Activated T-cell treated with anti-CD3 and anti-CD28 coated beads for 48 hours (primary cell): Measurements from ENCODE around the gene FUT8.

Experiments used
- DNase-seq: peaks from one replicate; pipeline ENCODE4 v3.0.0-alpha.2; 2020; ENCODE audit warnings: low read depth

The FUT8 gene

GRCh38 chr14:65558363-65558762 lies 145.8 kb downstream of the FUT8 start:
- no peak for DNase-seq

- no peak for DNase-seq
Observed at GRCh38 chr14:65560340-65561027, 148.0 kb downstream of the FUT8 start.

- DNase-seq, result no peak
Observed at GRCh38 chr14:65564370-65564769, 151.8 kb downstream of the FUT8 start.

- no peak for DNase-seq
Observed at GRCh38 chr14:65565948-65566347, 153.4 kb downstream of the FUT8 start.

- DNase-seq, result no peak
Observed at GRCh38 chr14:65566820-65567522, 154.4 kb downstream of the FUT8 start.

GRCh38 chr14:65574611-65575010 lies 162.1 kb downstream of the FUT8 start:
- DNase-seq, result no peak

GRCh38 chr14:65575389-65575788 lies 162.9 kb downstream of the FUT8 start:
- no peak for DNase-seq

GRCh38 chr14:65580973-65581372 lies 168.4 kb downstream of the FUT8 start:
- no peak for DNase-seq

- no peak for DNase-seq
Observed at GRCh38 chr14:65581378-65581777, 168.8 kb downstream of the FUT8 start.

GRCh38 chr14:65581799-65582198 lies 169.3 kb downstream of the FUT8 start:
- DNase-seq, result no peak

GRCh38 chr14:65585216-65585615 lies 172.7 kb downstream of the FUT8 start:
- DNase-seq, result no peak

- no peak for DNase-seq
Observed at GRCh38 chr14:65588426-65589140, 176.1 kb downstream of the FUT8 start.

- no peak for DNase-seq
Observed at GRCh38 chr14:65594153-65594881, 181.8 kb downstream of the FUT8 start.

GRCh38 chr14:65594882-65595237 lies 182.3 kb downstream of the FUT8 start:
- DNase-seq, result no peak

GRCh38 chr14:65599375-65599774 lies 186.8 kb downstream of the FUT8 start:
- DNase-seq, result no peak

- no peak for DNase-seq
Observed at GRCh38 chr14:65600742-65601141, 188.2 kb downstream of the FUT8 start.

GRCh38 chr14:65604535-65604934 lies 192.0 kb downstream of the FUT8 start:
- DNase-seq, result no peak

GRCh38 chr14:65604936-65605335 lies 192.4 kb downstream of the FUT8 start:
- no peak for DNase-seq

- no peak for DNase-seq
Observed at GRCh38 chr14:65606460-65606859, 193.9 kb downstream of the FUT8 start.

GRCh38 chr14:65613131-65613650 lies 200.7 kb downstream of the FUT8 start:
- DNase-seq, result no peak

- DNase-seq, result no peak
Observed at GRCh38 chr14:65618996-65619395, 206.5 kb downstream of the FUT8 start.

- no peak for DNase-seq
Observed at GRCh38 chr14:65620195-65620594, 207.7 kb downstream of the FUT8 start.
